HEK293 (cell line): ENCODE data around the gene MARK2.
A peak's percentile ranks its signal among the peaks of the same experiment; 100 is the strongest.

Experiments
- CTCF ChIA-PET: fragments of 350-600 bp; formaldehyde crosslinking; extraction: SDS; loops from one replicate; lab custom pipeline; 2021; ENCODE audit warnings: antibody characterized with exemption; lab: Yijun Ruan, JAX
- POLR2A ChIA-PET: fragments of 300-600 bp; formaldehyde crosslinking; extraction: SDS; loops from one replicate; lab custom pipeline; 2020; ENCODE audit warnings: antibody characterized with exemption, inconsistent platforms; lab: Yijun Ruan, JAX
- H3K27ac ChIP-seq: fragments of 200-500 bp; sonication (Bioruptor generic); 2 replicates; pipeline ENCODE4 v1.5.1; 2014; ENCODE audit warnings: low read depth, low read length, control low read depth, inconsistent platforms; ENCODE audit errors: extremely low read depth
- H3K36me3 ChIP-seq, 2 experiments: fragments of 200-500 bp in 1 of 2; sonication (Bioruptor generic) in 1 of 2; 1 replicate in 1 of 2; 2 replicates in 1 of 2; pipeline ENCODE4 v1.5.1; 2014 to 2017; ENCODE audit warnings: inconsistent platforms in 2 of 2, low read length in 2 of 2; ENCODE audit not compliant: control insufficient read depth in 2 of 2, insufficient read depth in 1 of 2
- H3K4me1 ChIP-seq: fragments of 200-500 bp; sonication (Bioruptor generic); 2 replicates; pipeline ENCODE4 v1.5.1; 2014; ENCODE audit warnings: mild to moderate bottlenecking, low read length, inconsistent platforms; ENCODE audit not compliant: control insufficient read depth, insufficient read depth
- H3K4me3 ChIP-seq: 2 replicates; pipeline ENCODE4 v1.5.1; 2011; ENCODE audit warnings: low read depth, mild to moderate bottlenecking, control low read depth, low read length, moderate library complexity
- H3K9me3 ChIP-seq: fragments of 200-500 bp; sonication (Bioruptor generic); 2 replicates; pipeline ENCODE4 v1.5.1; 2014; ENCODE audit warnings: low read depth, low read length, inconsistent platforms; ENCODE audit not compliant: control insufficient read depth, insufficient read depth
- EGR2 ChIP-seq: fragments of 450-650 bp; formaldehyde crosslinking; IDR thresholded peaks from 2 replicates; pipeline ENCODE4 v1.5.1; 2016; ENCODE audit warnings: low read depth, missing biosample characterization, missing genetic modification characterization
- PRDM10 ChIP-seq: fragments of 450-650 bp; formaldehyde crosslinking; IDR thresholded peaks from 2 replicates; pipeline ENCODE4 v1.5.1; 2016; ENCODE audit warnings: missing biosample characterization, missing genetic modification characterization
- SP2 ChIP-seq: fragments of 450-650 bp; formaldehyde crosslinking; IDR thresholded peaks from 2 replicates; pipeline ENCODE4 v1.5.1; 2016; ENCODE audit warnings: missing biosample characterization, missing genetic modification characterization
- ZNF10 ChIP-seq: fragments of 450-650 bp; formaldehyde crosslinking; IDR thresholded peaks from 2 replicates; pipeline ENCODE4 v1.5.1; 2017; ENCODE audit warnings: missing biosample characterization, missing genetic modification characterization
- ZNF19 ChIP-seq: fragments of 450-650 bp; formaldehyde crosslinking; IDR thresholded peaks from 2 replicates; pipeline ENCODE4; 2016; ENCODE audit warnings: missing biosample characterization, missing genetic modification characterization, low read depth
- ZNF473 ChIP-seq: fragments of 450-650 bp; formaldehyde crosslinking; IDR thresholded peaks from 2 replicates; pipeline ENCODE4 v1.5.1; 2017; ENCODE audit warnings: missing biosample characterization, missing genetic modification characterization
- ZNF501 ChIP-seq: fragments of 450-650 bp; formaldehyde crosslinking; IDR thresholded peaks from 2 replicates; pipeline ENCODE4 v1.5.1; 2016; ENCODE audit warnings: missing biosample characterization, missing genetic modification characterization
- ZNF585B ChIP-seq: fragments of 450-650 bp; formaldehyde crosslinking; IDR thresholded peaks from 2 replicates; pipeline ENCODE4 v1.5.1; 2016; ENCODE audit warnings: missing biosample characterization, missing genetic modification characterization
- ZXDB ChIP-seq: fragments of 450-650 bp; formaldehyde crosslinking; IDR thresholded peaks from 2 replicates; pipeline ENCODE4 v1.5.1; 2016; ENCODE audit warnings: missing biosample characterization, missing genetic modification characterization

The MARK2 gene

DNA sequence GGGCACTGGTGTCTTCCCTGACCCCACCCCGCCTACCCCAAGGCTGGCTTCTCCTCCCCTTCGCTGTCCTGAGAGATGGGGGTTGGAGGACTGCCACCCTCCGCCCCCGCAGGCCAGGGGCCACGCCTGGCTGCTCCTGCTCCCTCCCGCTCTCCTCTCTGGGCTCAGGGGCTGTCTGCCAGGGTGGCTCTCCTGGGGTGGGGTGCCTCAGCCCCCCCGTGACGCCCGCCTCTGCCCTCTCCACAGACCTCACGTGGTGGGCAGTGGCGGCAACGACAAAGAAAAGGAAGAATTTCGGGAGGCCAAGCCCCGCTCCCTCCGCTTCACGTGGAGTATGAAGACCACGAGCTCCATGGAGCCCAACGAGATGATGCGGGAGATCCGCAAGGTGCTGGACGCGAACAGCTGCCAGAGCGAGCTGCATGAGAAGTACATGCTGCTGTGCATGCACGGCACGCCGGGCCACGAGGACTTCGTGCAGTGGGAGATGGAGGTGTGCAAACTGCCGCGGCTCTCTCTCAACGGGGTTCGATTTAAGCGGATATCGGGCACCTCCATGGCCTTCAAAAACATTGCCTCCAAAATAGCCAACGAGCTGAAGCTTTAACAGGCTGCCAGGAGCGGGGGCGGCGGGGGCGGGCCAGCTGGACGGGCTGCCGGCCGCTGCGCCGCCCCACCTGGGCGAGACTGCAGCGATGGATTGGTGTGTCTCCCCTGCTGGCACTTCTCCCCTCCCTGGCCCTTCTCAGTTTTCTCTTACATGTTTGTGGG, 69.9 kb downstream of the MARK2 start:
- TF ChIP-seq ZNF19 (no peak), EGR2 (0 out of 2 replicates have a peak, but pooled peaks have one; percentile 33)
- ChIA-PET POLR2A (interaction anchor here (1.8 kb wide), 1 partner anchor 70 kb away, joined by 8 read pairs; the partner anchor contains the start of gene MARK2), CTCF (interaction anchor here (0.7 to 1.7 kb wide), 3 partner anchors 16 to 72 kb away, joined by 3 to 5 read pairs (median 3); no protein-coding TSS in a partner anchor)
- Histone ChIP-seq H3K27ac (no peak overlapping the region), H3K9me3 (no peaks in the 10 kb centered on the region), H3K4me1 (no peaks in the 10 kb centered on the region), H3K4me3 (no peak overlapping the region), H3K36me3 (peaks cover 0 to 48% of the 10 kb centered on the region in 2 experiments; a peak in 1 of 3 replicates)

DNA sequence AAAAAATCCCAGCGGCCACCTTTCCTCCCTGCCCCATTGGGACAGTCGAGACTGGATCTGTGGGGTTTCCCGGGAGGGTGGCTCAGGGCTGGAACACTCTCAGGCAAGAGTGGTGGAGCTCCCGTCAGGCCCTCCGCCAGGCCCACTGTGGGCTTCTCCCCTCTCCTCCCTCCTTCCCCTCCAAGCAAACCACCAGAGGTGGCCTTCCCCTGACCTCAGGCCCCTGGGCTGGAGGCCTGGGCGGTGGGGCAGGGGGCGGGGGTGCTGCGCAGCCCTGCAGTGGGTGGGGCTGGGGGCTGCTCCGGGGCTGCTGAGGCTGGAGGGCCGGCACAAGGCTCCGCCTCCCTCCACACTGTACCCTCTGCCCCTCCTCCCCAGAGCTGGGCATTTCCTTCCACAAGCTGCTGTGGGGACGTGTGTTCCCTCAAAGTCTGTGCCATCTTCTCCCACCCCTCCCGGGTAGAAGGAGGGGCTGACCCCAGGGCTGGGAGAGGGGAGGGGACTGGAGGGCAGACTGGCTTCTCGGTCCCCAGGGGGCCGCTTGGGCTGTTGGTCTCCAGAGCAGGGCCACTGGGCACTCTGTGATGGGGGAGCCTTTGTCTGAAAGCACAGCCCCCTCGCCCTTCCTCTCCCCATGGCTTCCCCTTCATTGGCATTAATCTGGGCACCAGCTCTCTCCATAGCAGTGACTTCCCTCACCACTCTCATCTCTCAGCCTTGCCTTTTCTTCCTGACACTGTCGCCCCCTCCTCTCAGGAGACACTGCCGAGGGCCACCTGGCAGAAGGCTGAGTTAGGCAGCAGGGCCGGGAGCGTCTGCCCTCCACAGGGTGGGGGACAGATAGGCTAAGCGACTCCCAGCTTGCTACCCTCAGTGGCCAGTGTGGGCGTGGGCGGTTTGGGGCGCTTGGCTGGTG, 70.9 kb downstream of the MARK2 start:
- Histone ChIP-seq H3K27ac (0 out of 2 replicates have a peak overlapping the region, but pooled peaks have one; percentile 24), H3K36me3 (peaks cover 0 to 46% of the 10 kb centered on the region in 2 experiments; a peak in 1 of 3 replicates), H3K9me3 (no peaks in the 10 kb centered on the region), H3K4me1 (no peaks in the 10 kb centered on the region), H3K4me3 (no peak overlapping the region)
- TF ChIP-seq SP2 (tag by site-specific recombination) (peak; percentile 47), ZNF501 (no peak), ZXDB (0 out of 2 replicates have a peak, but pooled peaks have one; percentile 31)
- ChIA-PET CTCF (interaction anchor here (1.7 kb wide), 1 partner anchor 73 kb away, joined by 5 read pairs; no protein-coding TSS in a partner anchor), POLR2A (interaction anchor here (0.6 to 1.8 kb wide), 2 partner anchors 71 to 103 kb away, joined by 3 to 8 read pairs; partner anchors contain the start of gene MARK2)

GRCh38 chr11:63910675-63911074, 71.8 kb downstream of the MARK2 start:
- no peaks in the 10 kb centered on the region for H3K4me1 ChIP-seq
- no peak overlapping the region for H3K27ac ChIP-seq
- TF ChIP-seq ZNF10 (tag by site-specific recombination) (no peak), PRDM10 (peak; percentile 9; the same call in 1 of the 2 replicates)
- CTCF ChIA-PET = interaction anchor here (0.6 kb wide), 1 partner anchor 28 kb away, joined by 4 read pairs; no protein-coding TSS in a partner anchor
- H3K36me3 ChIP-seq = peaks cover 0 to 39% of the 10 kb centered on the region in 2 experiments; a peak in 1 of 3 replicates
- H3K4me3 ChIP-seq = no peak overlapping the region
- H3K9me3 ChIP-seq = no peaks in the 10 kb centered on the region
- POLR2A ChIA-PET = no interaction called here

GRCh38 chr11:63911440-63911839, 72.5 kb downstream of the MARK2 start:
- Histone ChIP-seq H3K9me3 (no peaks in the 10 kb centered on the region), H3K36me3 (peaks cover 0 to 36% of the 10 kb centered on the region in 2 experiments; a peak in 1 of 3 replicates), H3K27ac (no peak overlapping the region), H3K4me1 (no peaks in the 10 kb centered on the region), H3K4me3 (no peak overlapping the region)
- ChIA-PET POLR2A (no interaction called here), CTCF (interaction anchor here (0.5 kb wide), 1 partner anchor 10 kb away, joined by 3 read pairs; no protein-coding TSS in a partner anchor)
- no peak for TF ChIP-seq ZNF473 (tag by site-specific recombination)
- no peak for TF ChIP-seq ZNF585B
